ENCODE measurements around the gene BNIP3.
"Not testable (repeated sequence)": the region's sequence is repeated elsewhere in the genome, so short reads cannot be mapped to it uniquely, and the experiment has no call there.

The BNIP3 gene

DNA sequence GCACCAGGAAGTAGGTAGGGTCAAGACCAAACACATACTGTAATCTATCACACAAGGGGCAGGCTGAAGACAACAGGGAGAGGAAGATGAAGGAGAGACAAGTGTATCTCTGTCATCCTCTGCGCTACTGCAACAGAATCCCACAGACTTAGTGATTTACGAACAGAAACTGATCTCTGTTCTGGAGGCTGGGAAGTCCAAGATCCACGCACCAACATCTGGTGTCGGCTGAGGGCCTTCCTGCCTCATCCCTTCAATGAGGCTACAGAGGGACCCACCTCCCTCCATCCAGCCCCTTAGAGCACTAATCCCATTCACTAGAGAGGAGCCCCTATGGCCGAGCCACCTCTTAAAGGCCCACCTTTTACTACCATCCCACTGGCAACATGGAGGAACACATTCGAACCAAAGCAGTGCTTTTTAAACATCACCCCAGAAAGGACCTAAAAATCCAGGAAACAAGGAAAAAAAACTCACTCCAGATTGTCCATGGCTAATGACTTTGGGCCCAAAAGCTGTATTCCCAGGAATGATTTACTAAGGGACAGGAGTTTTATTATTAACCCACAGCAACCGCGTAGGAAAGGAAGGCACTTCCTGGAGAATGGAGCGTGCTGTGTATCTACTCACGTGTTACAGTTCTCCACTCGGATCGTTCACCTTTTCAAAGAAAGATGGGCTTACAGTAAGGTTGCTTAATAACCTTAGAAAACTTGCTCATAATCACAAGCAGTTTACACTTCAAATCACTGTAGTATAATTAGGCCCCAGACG, 4.2 kb downstream of the BNIP3 start:
- no peak for DNase-seq

DNA sequence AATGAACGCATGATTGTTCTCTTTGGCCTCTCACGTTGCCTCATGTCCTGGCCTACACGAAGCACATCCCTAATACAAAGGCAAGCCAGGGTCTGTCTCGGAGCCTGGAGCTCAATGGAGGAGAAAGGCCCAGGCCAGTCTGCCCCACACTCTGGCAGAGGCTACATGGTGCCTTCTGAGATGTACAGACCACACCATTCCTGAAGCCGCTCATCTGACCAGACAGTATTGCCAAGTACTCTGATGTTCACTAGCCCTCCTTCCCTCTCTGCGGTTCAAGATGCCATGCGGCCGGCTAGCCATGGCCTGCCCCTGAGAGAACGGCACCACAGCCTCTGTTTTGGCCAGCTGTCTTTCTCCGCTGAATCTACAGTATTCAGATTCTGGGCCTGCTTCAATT, 5.9 kb downstream of the BNIP3 start:
- DNase-seq, result no peak

DNA sequence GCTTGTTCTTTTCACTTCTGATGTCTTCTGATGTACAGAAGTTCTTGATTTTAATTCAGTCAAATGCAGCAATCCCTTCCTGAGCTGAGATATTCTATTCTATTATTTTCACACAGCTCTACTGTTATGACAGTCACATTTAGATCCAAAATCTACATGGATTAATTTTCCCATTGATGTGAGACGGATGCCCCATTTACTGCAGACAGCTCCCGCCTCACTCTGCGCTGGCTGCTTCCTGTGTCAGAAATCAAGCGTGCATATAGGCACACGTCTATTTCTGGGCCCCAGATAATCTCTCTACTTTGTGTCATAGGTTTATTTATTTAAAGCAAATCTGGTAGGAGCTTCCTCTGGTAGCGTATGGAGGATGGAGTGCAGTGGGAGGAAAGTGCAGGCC, 6.7 kb downstream of the BNIP3 start:
- DNase-seq, result no peak

DNA sequence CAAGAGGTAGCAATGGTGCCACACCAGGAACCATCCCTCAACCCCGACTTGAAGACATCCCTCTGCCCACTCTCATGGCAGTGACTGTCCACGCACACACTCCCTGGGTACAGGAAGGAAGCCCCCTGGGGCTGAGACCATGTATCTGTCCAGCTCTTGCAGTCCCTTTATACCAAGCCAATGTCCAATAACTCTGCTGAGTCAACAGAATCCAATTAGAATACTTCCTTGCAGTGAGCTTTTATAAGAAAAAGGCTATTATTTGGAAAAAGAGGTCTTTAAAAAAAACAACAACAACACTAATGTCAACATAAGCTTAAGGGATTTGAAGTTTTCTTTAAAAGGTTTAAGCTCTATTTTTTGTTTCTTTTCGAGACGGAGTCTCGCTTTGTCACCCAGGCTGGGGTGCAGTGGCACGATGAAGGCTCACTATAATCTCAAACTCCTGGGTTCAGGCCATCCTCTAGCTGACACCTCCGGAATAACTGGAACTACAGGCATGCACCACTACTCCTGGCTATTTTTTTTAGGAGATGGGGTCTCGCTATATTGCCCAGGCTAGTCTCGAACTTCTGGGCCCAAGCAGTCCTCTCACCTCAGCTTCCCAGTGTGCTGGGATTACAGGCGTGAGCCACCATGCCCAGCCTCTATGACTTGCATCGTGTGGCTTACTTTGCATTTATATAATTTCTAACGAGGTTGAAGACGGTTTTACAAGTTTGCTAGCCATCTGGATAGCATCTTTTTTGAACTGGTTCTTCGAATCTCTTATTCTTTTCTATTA, 7.5 kb downstream of the BNIP3 start:
- no peak for DNase-seq

DNA sequence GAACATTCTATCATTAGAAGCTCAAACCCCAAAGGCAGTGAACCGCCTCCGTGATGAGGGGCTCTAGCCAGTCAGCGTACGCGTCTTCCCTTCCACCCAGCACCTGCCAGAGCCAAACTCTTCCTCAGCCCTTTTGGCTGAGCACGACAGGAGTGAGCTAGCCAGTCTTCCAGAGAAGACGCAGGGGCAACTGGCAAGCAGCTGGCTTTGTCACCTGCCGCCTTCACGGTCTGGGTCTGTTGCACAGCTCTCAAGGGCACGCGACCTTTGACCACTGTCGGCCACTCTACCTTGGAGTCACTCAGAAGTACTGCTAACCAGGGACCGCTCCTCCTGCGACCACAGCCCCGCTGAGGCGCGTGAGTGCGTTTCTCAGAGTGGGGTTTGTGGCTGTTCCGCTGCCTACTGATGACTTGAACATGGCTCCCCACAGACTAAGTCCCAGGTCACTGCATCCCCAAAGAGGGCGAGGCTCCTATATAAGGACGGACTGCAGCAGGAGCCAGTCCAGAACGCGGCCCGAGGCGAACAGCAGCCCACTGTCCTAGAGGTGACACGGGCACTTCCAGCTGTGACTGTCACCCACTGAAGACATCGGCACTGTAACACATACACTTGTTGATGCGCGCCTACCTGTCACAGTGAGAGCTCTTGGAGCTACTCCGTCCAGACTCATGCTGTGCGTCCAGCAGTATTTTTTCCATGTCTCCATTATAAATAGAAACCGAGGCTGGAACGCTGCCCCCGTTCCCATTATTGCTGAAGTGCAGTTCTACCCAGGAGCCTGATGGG, 8.4 kb downstream of the BNIP3 start:
- DNase-seq, result no peak

DNA sequence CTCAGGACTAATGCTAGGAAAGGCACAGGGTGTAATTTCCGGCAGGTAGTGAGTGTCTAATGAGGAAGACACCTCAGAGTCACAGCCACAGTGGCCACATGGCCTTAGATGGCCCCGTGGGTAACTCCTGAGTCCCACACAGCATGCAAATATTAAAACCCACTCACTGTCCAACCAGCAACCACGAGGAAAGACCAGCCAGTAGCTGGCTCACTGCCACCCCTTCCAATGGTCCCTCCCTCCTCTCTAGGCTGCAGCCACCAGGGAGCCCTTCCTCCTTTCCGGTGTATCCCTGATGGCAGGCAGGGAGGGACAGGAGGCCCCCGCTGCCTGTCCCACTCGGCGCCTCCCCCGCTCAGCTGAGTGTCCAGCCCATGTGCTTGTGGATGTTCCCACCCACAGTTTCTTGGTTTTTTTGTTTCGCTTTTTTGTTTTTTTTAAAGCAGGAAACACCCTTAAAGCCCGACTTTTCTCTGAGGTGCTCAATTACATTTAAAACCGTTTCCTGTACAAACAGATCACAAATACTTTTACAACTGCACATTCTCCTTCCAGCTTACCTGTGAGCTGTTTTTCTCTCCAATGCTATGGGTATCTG, 9.2 kb downstream of the BNIP3 start:
- DNase-seq, result no peak

DNA sequence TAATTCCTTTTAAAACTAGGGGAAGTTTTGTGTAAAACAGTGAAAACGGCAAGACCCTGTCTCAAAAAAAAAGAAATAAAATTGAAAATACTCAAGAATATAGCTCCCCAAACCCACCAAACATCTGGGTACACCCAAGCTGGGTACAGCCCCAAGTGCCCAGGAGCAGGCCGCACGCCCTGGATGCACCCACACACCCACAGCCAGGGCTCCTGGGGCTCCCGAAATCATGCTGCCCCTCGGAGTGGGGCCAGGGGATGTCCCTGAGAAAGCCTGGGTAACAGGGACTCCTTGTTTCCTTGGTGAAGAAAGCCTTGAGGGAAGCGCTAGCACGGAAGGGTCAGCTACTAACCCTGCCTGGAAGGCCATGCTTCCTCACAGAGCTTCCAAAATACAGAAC, 10.1 kb downstream of the BNIP3 start:
- DNase-seq, result no peak

DNA sequence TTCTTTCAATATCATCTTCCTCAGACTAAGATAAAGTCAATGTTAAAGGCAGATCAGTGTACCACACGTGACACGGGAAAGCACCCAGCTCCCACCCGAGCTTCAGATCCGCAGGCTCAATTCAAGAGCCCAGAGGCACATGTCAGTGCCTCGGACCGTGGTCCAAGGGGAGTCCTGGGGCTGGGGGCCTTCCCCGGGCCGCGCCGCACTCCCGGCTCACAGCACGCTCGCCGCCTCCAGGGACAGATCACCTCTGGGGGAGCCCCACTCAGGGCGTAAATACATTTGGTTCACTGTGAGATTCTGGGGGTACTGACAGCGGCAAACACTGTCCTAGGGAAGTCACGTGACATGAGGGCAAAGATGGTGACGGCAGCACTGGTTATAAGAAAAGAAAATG, 10.8 kb downstream of the BNIP3 start:
- no peak for DNase-seq

DNA sequence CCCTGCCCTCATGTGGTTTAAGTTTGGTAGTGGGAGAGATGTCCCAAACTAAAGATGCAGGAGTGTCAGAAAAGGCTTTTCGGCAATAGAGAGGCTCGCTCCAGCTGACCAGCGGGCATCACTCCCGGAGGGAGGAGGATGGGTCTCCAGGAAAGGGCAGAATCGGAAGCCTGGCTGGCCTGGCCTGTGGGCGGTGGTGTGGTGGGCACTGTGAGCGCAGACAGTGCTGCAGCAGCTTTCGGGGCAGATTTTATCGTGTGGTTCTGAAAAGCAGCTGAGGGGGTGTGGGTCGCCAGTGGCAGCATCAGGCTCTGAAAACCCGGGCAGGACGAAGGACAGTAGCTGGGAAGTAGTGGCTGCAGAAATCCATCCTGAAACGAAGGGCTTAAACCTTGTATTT, 12.8 kb downstream of the BNIP3 start:
- no peak for DNase-seq

DNA sequence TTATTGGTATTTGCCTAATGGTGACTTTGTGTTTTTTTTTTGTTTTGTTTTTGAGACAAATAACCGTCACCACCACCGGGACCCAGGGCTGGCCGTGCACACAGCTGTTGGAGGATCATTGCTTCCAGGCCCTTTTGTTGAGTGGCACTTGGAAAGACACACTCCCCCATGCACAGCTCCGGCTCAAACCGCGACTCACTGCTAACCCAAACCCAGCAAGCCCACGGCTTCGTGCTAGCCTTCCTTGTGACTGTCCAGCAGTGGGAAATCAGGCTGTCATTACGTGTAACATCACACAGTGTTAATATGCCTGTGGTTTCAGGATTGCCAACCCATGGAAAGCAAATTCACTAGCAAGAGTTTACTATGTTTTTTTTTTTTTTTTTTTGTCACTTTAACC, 17.4 kb downstream of the BNIP3 start:
- no peak for DNase-seq

DNA sequence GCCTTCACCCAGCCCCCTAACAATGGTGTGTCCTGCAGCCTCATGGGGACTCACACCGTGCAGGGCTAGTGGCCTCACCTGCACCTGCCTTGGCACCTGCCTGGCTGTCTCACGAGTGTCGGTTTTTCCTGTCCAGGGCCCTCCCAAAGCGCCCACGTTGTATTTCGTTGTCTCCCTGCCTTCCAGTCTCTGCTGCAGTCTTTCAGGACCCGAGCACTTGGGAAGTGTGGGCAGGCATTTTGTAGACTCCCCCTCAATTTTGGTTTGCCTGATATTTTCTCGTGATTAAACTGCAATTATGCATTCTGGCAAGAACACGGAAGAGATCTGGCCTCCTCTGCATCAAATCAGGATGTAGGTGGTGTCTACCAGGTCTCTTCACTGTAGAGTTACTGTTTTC, 17.9 kb downstream of the BNIP3 start:
- no peak for DNase-seq

DNA sequence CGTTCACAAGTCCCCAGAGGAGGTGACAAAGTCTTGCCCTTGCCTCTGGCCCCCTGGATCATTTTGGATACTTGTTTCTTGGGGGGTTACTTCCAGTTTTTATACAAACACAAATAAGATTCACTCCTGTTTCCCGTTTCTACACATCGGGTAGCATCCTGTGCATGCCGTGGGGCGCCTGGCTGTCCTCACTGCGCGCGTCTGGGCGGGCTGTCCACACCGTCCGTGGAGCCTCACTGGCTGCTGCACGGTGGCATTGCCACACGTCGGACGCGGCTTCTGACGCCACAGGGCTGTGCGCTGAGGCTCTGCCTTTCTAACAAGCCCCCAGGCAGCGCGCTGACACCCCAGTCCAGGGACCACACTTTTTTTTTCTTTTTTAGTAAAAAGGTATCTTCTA, 18.4 kb downstream of the BNIP3 start:
- no peak for DNase-seq

DNA sequence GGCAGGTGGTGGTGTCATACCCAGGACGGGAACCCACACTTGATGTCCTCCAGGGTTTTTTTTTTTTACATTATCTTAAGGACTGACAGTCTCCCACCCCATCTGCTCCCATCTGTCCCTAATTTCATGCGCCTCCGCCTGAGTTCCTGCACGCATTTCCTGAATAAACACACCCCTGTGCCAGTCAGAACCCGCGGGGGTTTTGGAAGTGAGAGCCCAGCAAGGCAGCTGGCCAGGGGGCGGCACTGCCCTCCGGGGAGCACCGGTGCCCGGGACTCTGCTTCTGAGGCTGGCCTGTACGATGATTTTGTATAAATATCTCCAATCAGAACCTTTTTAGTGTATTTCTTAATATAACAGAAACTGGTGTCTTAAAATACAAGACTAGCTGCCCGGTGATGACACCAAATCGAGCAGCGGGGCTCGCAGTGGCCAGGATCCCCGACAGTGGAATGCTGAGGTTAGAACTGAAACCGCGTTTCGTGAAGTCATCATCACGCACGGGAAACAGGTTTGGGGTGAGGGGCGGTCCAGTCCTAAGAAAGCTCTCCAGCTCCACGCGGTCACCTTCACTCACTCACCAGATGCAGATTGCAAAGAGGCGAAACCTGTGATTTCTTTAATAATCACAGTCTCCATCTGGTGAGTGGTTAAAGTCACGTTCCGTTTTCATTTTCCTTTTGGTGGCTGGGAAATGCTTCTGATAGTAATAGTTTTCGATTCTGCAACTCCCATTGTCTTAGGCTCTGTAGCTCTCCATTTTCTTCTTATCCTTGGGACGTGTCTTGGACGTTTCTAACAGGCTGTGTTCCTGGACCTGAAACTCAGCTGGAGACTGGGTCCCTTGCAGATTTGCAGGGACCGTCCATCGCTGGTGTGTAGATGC, 19.7 kb downstream of the BNIP3 start:
- no peak for DNase-seq

DNA sequence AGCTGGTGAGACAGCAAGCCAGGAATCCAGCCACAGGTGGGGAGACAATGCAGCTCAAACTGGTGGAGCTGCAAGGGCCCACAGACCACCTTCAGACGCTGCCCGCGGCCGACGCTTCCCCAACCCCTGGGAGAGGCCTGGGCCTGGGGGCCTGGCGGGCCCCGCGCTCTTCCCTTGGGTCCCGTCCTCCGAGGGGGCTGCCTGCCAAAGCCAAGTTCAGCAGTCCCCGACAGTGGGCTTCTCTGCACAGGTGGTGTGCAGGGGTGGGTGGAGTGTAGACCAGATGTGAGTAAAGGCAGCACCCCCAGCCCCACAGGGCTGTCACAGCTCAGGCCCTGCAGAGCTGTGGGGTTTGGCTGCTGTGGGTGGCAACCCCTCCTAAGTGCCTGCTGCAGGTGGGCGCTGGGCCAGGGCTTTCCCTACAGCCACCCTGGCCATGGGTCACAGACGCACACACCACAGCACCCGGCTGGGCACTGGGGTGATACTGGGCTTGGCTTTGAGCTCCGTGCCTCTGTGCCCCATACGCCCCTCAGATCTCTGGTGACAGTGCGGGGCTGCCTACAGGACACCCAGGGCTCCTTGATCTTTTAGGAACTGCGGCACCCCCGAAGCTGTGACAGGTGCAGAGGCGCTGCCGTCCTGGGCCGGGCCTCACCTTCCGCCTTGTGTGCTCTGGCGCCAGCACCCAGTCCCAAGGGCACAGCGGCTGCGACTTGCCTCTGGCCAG, 20.5 kb downstream of the BNIP3 start:
- no peak for DNase-seq

DNA sequence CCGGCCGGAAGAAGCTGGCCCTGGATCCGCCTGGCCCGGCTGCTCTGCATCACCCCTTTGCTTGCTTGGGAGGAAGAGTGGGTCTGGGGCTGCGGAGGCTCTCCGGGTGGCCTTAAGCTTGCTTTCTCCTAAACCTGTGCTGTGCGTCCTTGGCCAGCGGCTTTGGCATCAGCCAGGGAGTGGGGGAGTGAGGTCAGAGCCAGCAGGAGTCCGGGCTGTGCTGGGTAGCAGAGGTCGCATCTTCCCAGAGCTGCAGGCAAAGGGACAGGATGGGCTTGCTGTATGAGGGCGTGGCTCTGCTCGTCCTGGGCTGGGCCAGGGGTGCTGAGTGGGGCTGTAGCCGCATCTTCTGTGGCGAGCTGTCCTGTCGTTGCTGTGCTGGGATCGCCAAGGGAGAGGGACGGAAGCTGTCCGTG, 21.1 kb downstream of the BNIP3 start:
- no peak for DNase-seq

DNA sequence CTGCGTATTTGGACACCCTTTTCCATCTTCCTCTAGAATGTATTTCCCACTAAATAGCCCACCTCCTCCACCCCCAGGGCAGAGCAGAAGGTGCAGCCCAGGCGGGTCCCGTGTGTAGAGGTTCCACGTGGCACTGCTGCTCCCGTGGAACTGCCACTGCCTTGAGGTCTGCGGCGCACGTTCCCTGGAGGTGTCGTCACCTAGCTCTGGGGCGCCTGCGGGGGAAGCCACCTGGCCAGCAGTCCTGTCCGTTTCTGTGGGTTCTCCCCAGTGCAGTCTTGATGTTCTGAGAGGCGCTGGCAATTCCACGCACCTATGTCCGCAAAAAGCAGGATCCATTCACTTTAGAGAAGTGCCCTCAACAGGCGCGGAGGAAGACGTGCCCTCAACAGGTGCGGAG, 21.9 kb downstream of the BNIP3 start:
- DNase-seq, result no peak

DNA sequence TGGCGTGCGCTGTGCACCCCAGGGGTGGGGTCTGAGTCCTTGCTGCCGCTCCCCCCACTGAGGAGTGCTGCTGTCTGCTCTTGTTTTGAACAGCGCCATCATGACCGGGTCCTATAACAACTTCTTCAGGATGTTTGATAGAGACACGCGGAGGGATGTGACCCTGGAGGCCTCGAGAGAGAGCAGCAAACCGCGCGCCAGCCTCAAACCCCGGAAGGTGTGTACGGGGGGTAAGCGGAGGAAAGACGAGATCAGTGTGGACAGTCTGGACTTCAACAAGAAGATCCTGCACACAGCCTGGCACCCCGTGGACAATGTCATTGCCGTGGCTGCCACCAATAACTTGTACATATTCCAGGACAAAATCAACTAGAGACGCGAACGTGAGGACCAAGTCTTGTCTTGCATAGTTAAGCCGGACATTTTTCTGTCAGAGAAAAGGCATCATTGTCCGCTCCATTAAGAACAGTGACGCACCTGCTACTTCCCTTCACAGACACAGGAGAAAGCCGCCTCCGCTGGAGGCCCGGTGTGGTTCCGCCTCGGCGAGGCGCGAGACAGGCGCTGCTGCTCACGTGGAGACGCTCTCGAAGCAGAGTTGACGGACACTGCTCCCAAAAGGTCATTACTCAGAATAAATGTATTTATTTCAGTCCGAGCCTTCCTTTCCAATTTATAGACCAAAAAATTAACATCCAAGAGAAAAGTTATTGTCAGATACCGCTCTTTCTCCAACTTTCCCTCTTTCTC, 26.0 kb downstream of the BNIP3 start:
- no peak for DNase-seq

DNA sequence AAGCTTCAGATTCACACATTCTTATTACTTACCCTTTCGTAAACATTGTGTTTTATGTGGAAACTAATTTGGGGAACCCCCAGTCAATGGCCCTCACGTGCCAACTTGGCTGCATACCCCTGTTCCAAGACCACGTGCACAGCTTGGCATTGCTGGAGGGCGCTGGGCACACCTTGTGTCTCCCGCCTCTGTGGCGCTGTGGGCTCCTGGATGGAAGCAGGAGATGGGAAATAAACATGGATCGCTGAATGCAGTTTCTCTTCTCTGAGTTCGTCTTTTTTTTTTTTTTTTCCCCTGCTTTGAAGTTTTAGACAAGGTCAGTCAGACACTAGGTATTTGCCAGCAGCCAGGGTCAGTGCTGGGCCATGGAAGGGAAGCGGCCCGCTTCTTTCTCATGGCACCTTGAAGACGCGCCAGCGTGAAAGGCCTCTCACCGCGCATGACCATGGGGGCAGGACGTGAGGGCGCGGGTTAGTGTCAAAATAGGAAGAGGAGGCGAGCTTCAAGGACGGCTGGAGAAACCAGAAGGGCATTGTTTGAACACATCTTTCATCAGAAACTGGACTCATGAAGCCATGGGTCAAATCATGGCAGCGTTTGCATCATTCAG, 27.3 kb downstream of the BNIP3 start:
- no peak for DNase-seq

DNA sequence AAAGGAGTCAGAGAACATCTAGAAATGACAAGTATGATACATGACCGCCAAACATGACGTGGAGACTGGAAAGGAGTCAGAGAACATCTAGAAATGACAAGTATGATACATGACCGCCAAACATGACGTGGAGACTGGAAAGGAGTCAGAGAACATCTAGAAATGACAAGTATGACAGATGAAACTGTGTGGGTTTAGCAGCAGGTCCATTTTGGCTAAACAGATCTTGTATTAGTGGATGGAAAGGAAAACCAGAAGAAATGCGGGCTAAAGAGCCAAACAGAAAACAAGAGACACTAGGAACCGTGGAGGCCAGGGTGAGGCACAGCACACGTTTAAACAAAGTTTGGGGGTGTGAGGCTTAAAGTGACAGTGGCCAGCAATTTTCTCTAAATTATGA, 31.8 kb downstream of the BNIP3 start:
- DNase-seq, result not testable (repeated sequence)
